GM06990 (cell line): ENCODE measurements around the gene CRABP2.

Experiments used
- DNase-seq: peaks from one replicate; pipeline ENCODE4 v3.0.0-alpha.2; 2011; ENCODE audit not compliant: insufficient read length; ENCODE audit errors: extremely low read depth
- H3K27me3 ChIP-seq: replicated peaks from 2 replicates; pipeline ENCODE4 v1.6.0; 2011; ENCODE audit warnings: low read length; ENCODE audit not compliant: control insufficient read depth, insufficient read depth
- H3K36me3 ChIP-seq: 2 replicates; pipeline ENCODE4 v1.5.1; 2011; ENCODE audit warnings: low read length; ENCODE audit not compliant: control insufficient read depth, insufficient read depth
- H3K4me3 ChIP-seq: replicated peaks from 2 replicates; pipeline ENCODE4 v1.5.1; 2011; ENCODE audit warnings: low read depth, mild to moderate bottlenecking, control low read depth, low read length
- CTCF ChIP-seq: IDR thresholded peaks from 2 replicates; pipeline ENCODE4 v1.5.1; 2011; ENCODE audit warnings: low read length, control low read depth, mild to moderate bottlenecking, inconsistent platforms; ENCODE audit not compliant: insufficient read depth, poor library complexity, severe bottlenecking

Gene CRABP2

GRCh38 chr1:156675210-156676113, 29.9 kb downstream of the CRABP2 start:
- no peak for DNase-seq
- Histone ChIP-seq H3K36me3 (no peaks in the 10 kb centered on the region), H3K27me3 (peaks cover 2% of the 10 kb centered on the region), H3K4me3 (no peak overlapping the region)
- TF ChIP-seq CTCF: no peak

- peaks cover 2% of the 10 kb centered on the region for H3K27me3 ChIP-seq
- no peak overlapping the region for H3K4me3 ChIP-seq
- no peak for TF ChIP-seq CTCF
- DNase-seq: no peak
- H3K36me3 ChIP-seq: no peaks in the 10 kb centered on the region
These were observed 31.8 kb downstream of the CRABP2 start for GRCh38 chr1:156673387-156674121.

- DNase-seq: no peak
- peaks cover 2% of the 10 kb centered on the region; the same call in 1 of the 2 replicates for H3K27me3 ChIP-seq
- no peak for TF ChIP-seq CTCF
- H3K4me3 ChIP-seq: no peak overlapping the region
- no peaks in the 10 kb centered on the region for H3K36me3 ChIP-seq
These were observed 33.6 kb downstream of the CRABP2 start for GRCh38 chr1:156671804-156672203.

- peaks cover 2% of the 10 kb centered on the region; the same call in 1 of the 2 replicates for H3K27me3 ChIP-seq
- TF ChIP-seq CTCF: no peak
- no peaks in the 10 kb centered on the region for H3K36me3 ChIP-seq
- H3K4me3 ChIP-seq: no peak overlapping the region
- no peak for DNase-seq
These were observed 34.6 kb downstream of the CRABP2 start for GRCh38 chr1:156670791-156671190.

GRCh38 chr1:156670359-156670758, 35.0 kb downstream of the CRABP2 start:
- peaks cover 2% of the 10 kb centered on the region; the same call in 1 of the 2 replicates for H3K27me3 ChIP-seq
- no peak overlapping the region for H3K4me3 ChIP-seq
- no peak for TF ChIP-seq CTCF
- DNase-seq: no peak
- H3K36me3 ChIP-seq: no peaks in the 10 kb centered on the region
